Astrocyte of the spinal cord (primary cell): ENCODE measurements around the gene NANOGP8.

Source experiments
- DNase-seq: peaks from one replicate; pipeline ENCODE4 v3.0.0; 2011; ENCODE audit warnings: low read depth, low spot score
- H3K4me3 ChIP-seq: 2 replicates; pipeline ENCODE4 v1.5.1; 2011; ENCODE audit warnings: low read depth, mild to moderate bottlenecking, low read length, moderate library complexity
- CTCF ChIP-seq: IDR thresholded peaks from 2 replicates; pipeline ENCODE4 v1.5.1; 2012; ENCODE audit warnings: low read depth, mild to moderate bottlenecking, low read length, inconsistent platforms
- in situ Hi-C: cut with HindIII; loops from 2 replicates; pipeline ENCODE4 v1.10.0; 2017; ENCODE audit warnings: low sequenced_read_pairs

NANOGP8 gene

GRCh38 chr15:35101335-35101734 lies 16.2 kb upstream of the NANOGP8 start:
- no peak for TF ChIP-seq CTCF
- H3K4me3 ChIP-seq = no peak overlapping the region
- in situ Hi-C loops = no loop called here
- no peak for DNase-seq

- in situ Hi-C loops = no loop called here
These were observed 13.6 kb upstream of the NANOGP8 start for GRCh38 chr15:35098737-35099136.

GRCh38 chr15:35095941-35096340 lies 10.8 kb upstream of the NANOGP8 start:
- in situ Hi-C loops = no loop called here
- H3K4me3 ChIP-seq = no peak overlapping the region
- DNase-seq = no peak
- no peak for TF ChIP-seq CTCF

More at GRCh38 chr15:35098737-35099136, 13.6 kb upstream of the NANOGP8 start:
- no peak for TF ChIP-seq CTCF
- no peak overlapping the region for H3K4me3 ChIP-seq
- DNase-seq = no peak

- no peak for DNase-seq
- in situ Hi-C loops = no loop called here
- no peak for TF ChIP-seq CTCF
- H3K4me3 ChIP-seq = no peak overlapping the region
These were observed 7.8 kb upstream of the NANOGP8 start for GRCh38 chr15:35092846-35093245.

- no peak for TF ChIP-seq CTCF
- DNase-seq = no peak
- in situ Hi-C loops = no loop called here
- H3K4me3 ChIP-seq = no peak overlapping the region
These were observed 7.2 kb upstream of the NANOGP8 start for GRCh38 chr15:35092311-35092710.

GRCh38 chr15:35090104-35090807 lies 5.2 kb upstream of the NANOGP8 start:
- no peak for DNase-seq
- TF ChIP-seq CTCF = no peak
- in situ Hi-C loops = no loop called here
- no peak overlapping the region for H3K4me3 ChIP-seq
